Body of pancreas (tissue), 4 donors: ENCODE results near the gene KAT6B.

Source experiments
- CTCF ChIP-seq, 7 experiments: fragments of 450-650 bp in 4 of 7; fragments of 200-600 bp in 3 of 7; sonication (generic) in 3 of 7; IDR thresholded peaks; one replicate each; pipeline ENCODE4 v1.5.1; 2016 to 2019; ENCODE audit warnings: antibody characterized with exemption in 7 of 7
- POLR2A ChIP-seq, 3 donors: fragments of 450-650 bp; IDR thresholded peaks; one replicate each; pipeline ENCODE4 v1.6.1; 2016; ENCODE audit warnings: antibody characterized with exemption in 3 of 3, mild to moderate bottlenecking in 2 of 3

DNA sequence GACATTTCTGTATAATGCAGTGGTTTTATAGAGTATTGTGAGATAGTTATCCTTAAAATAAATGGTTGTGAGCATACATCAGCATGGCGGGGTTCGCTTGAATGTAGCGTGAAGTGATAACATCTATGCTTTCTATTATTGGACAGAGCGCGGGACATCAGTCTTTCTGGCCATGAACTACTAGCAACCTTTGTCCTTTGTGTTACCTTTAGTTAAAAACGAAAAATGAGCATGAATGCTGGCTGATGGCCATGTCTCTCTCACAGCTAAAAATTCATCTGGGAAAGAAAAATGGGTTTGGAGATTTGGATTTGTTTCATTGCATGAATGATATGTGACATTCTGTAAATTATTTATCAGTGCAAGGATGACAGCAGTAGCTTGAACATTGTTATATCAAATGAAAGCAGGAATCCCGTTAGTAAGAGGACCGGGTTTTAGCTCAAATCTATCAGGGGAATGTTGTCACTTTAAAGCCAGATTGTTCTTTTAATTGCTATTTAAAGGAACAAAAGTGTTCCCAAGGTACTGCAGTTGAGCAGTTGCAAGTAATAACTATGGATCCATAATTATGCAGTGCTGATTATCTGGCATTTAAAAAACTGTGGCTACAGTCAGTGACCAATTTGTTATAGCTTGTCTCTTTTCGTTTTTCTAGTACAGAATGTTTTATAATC, 131.0 kb downstream of the KAT6B start:
- TF ChIP-seq POLR2A (IDR thresholded peaks at IDR 0.05) (no peak), CTCF (IDR thresholded peaks at IDR 0.05) (no peak)
